Measurements from ENCODE around the gene TEKT5. TPM values are rescaled to one million over a fixed set of nuclear protein-coding genes. Genes with fewer than 3 reads are reported as not detected.
"Not testable (repeated sequence)": the region's sequence is repeated elsewhere in the genome, so short reads cannot be mapped to it uniquely, and the experiment has no call there.

TEKT5 gene
- total RNA-seq, 1 experiment from 2014 or later: not detected

DNA sequence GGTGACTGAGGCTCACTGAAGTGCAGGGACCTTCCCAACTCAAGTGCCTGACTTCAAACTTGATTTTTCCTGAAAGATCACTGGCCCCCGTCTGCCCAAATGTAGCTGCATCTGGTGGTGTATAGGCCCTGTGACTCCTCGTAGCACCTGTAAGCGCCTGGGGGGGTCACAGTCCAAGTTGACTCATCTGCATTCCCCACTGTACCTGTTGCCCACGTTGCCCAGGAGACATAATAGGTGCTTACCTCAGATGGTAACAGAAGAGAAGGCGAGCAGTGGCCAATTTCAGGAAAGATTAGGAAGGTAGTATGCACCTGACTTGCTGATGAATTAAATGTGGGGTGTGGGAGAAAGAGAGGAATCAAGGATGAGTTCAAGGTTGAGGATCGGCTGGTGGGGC is 70.2 kb downstream of the TEKT5 start:
- H3K36me3 ChIP-seq: no peaks in the 10 kb centered on the region
- no peak for DNase-seq (ENCODE audit: low read depth in 1 of 2, low spot score in 2 of 2)
- no peak overlapping the region for H3K4me3 ChIP-seq
- no peaks in the 10 kb centered on the region; the same call in 1 of the 2 replicates for H3K9me3 ChIP-seq (replicated peaks)
- H3K4me1 ChIP-seq (replicated peaks): no peaks in the 10 kb centered on the region
- H3K27ac ChIP-seq: no peak overlapping the region
- no peaks in the 10 kb centered on the region for H3K27me3 ChIP-seq (replicated peaks)

DNA sequence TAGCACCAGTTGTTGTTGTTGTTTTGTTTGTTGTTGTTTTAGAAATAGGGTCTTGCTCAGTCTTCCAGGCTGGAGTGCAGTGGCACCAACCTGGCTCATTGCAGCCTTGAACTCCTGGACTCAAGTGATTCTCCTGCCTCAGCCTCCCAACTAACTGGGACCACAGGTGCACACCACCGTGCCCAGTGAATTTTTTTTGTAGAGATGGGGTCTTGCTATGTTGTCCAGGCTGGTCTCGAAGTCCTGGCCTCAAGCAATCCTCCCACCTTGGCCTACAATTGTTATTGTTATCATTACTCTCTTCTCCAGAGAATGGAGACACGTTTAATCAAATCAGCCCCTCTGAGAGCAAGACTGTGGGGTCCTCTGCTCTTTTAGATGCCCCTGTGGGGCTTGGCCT is 71.7 kb downstream of the TEKT5 start:
- DNase-seq (ENCODE audit: low read depth in 1 of 2, low spot score in 2 of 2): no peak
- Histone ChIP-seq H3K4me3 (no peak overlapping the region), H3K27ac (no peak overlapping the region), H3K4me1 (replicated peaks) (no peaks in the 10 kb centered on the region), H3K9me3 (replicated peaks) (no peaks in the 10 kb centered on the region; the same call in 1 of the 2 replicates), H3K27me3 (replicated peaks) (no peaks in the 10 kb centered on the region; the same call in 1 of the 2 replicates), H3K36me3 (no peaks in the 10 kb centered on the region)

DNA sequence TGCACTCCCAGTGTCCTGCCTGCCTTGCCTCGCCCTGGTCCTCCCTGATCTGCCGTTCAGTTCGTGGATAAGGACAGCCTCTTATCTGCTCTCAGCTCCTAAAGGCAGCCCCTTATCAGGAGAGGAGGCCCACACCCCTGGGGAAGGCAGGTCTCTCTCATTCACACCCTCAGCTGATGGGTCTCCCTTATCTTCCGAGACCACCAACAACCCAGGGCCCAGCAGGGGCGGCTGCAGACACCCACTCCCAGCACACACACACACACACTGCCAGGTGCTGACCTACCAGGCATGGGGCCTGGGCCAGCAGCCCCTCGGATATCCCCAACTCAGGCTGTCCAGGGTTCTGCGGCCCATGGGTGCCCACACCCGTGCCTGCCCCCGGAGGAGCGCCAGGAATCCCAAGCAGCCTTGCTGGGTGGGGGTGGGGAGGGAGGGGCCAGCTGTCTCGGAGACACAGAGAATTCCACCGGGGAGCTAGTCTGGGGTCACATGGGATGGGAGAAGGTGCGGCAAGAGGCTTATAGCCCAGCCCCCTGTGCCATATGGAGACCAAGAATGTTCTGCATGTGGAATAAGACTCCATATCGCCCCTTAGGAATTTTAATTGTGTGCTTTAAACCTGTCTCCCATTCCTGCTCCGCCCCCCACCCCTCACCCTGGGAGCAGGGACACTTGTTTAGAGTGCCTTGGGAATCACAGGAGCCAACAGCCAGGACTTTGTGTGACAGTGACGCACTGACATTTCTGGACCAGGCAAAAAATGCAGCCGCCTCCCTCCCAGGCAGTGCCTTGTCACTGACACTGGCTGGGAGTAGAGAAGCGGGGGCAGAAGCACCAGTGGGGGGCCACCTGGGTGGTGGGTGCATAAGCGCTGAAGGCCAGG is 72.5 kb downstream of the TEKT5 start:
- no peaks in the 10 kb centered on the region for H3K36me3 ChIP-seq
- no peaks in the 10 kb centered on the region; the same call in 1 of the 2 replicates for H3K9me3 ChIP-seq (replicated peaks)
- H3K27me3 ChIP-seq (replicated peaks): no peaks in the 10 kb centered on the region; the same call in 1 of the 2 replicates
- H3K27ac ChIP-seq: no peak overlapping the region
- H3K4me3 ChIP-seq: no peak overlapping the region
- no peaks in the 10 kb centered on the region for H3K4me1 ChIP-seq (replicated peaks)
- DNase-seq (ENCODE audit: low read depth in 1 of 2, low spot score in 2 of 2): no peak

DNA sequence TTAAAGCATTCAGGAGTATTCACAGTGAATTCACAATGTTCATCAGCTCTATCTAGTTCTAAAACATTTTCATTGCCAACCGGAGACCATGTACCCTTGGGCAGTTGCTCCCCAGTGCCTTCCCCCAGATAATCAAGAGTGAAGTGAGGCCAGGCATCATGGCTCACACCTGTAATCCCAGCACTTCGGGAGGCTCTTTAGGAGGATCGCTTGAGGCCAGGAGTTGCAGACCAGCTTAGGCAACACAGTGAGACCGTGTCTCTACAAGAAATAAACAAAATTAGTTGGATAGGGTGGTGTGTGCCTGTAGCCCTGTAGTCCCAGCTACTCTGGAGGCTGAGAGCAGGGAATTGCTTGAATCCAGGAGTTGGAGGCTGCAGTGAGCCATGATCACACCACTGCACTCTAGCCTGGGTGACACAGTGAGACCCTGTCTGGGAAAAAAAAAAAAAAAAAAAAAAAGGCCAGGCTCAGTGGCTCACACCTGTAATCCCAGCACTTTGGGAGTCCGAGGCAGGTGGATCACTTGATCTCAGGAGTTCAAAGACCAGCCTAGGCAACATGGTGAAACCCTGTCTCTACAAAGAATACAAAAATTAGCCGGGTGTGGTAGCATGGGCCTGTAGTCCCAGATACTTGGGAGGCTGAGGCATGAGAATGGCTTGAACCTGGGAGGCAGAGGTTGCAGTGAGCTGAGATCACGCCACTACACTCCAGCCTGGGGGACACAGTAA is 73.3 kb downstream of the TEKT5 start:
- H3K27me3 ChIP-seq (replicated peaks); H3K27ac ChIP-seq; H3K4me3 ChIP-seq; H3K9me3 ChIP-seq (replicated peaks); DNase-seq (ENCODE audit: low read depth in 1 of 2, low spot score in 2 of 2); H3K4me1 ChIP-seq (replicated peaks); H3K36me3 ChIP-seq: not testable (repeated sequence)

DNA sequence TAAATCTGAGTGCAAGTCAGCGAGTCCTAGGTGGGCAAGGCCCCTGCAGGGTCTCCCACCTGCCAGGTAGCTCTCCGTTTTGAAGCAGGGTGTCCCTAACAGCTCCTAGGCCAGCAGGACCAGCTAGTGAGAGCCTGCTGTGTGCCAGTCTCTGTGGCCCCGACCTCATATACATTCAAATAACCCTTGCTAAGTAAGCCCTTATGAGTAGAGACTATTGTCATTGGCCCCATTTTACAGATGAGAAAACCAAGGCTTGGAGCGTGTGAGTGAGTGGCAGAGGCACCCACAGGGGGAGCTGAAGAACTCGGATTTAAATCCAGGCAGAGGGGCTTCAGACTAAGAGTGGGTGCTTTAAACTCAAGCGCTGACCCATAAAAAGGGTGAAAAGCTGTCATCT is 74.6 kb downstream of the TEKT5 start:
- Histone ChIP-seq H3K27me3 (replicated peaks) (no peaks in the 10 kb centered on the region; the same call in 1 of the 2 replicates), H3K4me1 (replicated peaks) (no peaks in the 10 kb centered on the region), H3K4me3 (no peak overlapping the region), H3K36me3 (no peaks in the 10 kb centered on the region), H3K9me3 (replicated peaks) (no peaks in the 10 kb centered on the region; the same call in 1 of the 2 replicates), H3K27ac (no peak overlapping the region)
- no peak for DNase-seq (ENCODE audit: low read depth in 1 of 2, low spot score in 2 of 2)

DNA sequence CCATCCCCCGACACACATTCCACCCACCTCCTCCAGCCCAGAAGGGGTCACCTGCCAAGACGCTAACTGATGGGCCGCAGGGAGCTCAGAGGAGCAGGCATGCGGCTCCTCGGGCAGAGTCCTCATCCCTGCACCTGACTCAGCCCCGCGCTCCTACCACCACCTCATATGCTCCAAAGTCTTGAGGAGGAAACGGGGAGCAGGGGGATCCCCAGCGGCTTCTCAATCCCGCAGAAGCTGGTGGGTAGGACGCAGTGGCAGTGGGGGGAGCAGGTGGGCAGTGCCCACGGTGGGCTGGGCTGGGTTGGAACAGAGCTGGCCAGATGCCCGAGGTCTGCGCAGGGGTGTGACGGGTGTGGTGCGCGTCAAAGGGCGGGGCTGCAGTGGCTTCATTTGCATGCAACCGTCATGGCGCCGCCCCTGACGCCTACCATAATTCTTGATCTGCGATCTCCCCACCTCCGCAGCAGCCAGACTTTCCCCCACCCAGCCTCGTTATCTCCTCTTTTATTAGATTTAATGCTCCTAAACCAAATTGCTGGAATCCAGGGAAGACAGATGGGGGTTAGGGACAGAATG is 75.4 kb downstream of the TEKT5 start:
- H3K27ac ChIP-seq: no peak overlapping the region
- DNase-seq (ENCODE audit: low read depth in 1 of 2, low spot score in 2 of 2): no peak
- H3K9me3 ChIP-seq (replicated peaks): no peaks in the 10 kb centered on the region; the same call in 1 of the 2 replicates
- no peaks in the 10 kb centered on the region for H3K36me3 ChIP-seq
- H3K4me3 ChIP-seq: no peak overlapping the region
- H3K4me1 ChIP-seq (replicated peaks): no peaks in the 10 kb centered on the region
- H3K27me3 ChIP-seq (replicated peaks): no peaks in the 10 kb centered on the region; the same call in 1 of the 2 replicates

DNA sequence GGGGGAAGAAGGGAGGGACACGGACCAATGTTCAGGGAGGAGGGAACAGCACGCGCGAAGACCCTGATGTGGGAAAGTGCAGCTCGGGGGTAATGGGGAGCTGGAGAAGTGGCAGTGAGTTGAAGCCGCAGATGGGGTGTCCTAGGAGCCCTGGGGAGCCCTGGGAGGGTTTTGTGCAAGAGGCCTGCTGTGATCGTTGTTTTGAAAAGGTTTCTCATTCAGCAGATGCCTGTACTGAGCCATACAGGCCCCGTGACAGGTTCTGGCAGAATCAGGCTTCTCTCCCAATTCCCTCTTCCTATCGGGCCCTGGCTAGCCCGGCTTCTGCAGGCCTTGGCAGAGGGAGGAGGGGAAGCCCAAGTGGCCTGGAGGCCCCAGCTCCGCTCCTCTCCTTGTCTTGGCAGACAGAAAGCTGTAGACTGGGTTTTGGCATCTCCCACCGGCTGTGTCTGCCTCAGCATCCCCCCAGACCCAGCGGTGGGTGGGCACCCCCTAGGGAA is 76.0 kb downstream of the TEKT5 start:
- no peaks in the 10 kb centered on the region; the same call in 1 of the 2 replicates for H3K9me3 ChIP-seq (replicated peaks)
- H3K27me3 ChIP-seq (replicated peaks): no peaks in the 10 kb centered on the region; the same call in 1 of the 2 replicates
- no peak for DNase-seq (ENCODE audit: low read depth in 1 of 2, low spot score in 2 of 2)
- H3K4me3 ChIP-seq: no peak overlapping the region
- H3K36me3 ChIP-seq: no peaks in the 10 kb centered on the region
- H3K27ac ChIP-seq: no peak overlapping the region
- no peaks in the 10 kb centered on the region for H3K4me1 ChIP-seq (replicated peaks)

DNA sequence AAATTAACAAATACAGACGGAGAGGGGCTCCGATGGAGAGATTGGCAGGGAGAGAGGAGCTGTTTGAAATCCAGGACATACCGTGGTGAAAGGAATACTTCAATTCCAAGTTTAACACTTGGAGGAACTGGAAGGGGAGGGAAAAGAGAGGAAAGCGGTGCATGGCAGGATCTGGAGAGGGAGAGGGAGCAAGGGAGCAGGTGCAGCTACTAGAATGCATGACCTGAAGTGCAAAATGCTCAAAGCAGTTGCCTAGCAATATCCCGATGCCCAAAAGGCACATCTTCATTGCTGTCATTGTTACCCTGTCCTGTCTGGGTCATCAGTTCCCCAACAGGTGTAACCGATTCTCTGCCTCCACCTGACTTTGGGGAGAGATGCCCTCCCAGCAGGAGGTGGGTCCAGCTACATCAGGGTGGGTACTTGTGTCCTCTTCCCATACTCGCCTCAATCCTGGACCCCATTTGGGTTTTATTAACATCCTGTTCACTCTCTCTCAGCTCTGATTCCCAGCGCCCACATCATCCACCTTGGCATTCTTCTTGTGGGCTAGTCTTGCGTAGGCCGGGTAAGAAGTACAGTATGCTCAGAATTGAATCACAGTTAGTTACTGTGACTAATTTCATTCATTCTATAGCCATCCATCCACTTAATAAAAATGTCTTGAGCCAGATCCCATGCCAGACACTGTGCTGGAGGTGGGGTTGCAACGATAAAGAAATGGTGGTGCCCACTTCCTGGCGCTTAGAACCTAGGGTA is 76.9 kb downstream of the TEKT5 start:
- no peak for DNase-seq (ENCODE audit: low read depth in 1 of 2, low spot score in 2 of 2)
- Histone ChIP-seq H3K4me3 (no peak overlapping the region), H3K27me3 (replicated peaks) (no peaks in the 10 kb centered on the region; the same call in 1 of the 2 replicates), H3K27ac (no peak overlapping the region), H3K4me1 (replicated peaks) (no peaks in the 10 kb centered on the region), H3K9me3 (replicated peaks) (no peaks in the 10 kb centered on the region; the same call in 1 of the 2 replicates), H3K36me3 (no peaks in the 10 kb centered on the region)

DNA sequence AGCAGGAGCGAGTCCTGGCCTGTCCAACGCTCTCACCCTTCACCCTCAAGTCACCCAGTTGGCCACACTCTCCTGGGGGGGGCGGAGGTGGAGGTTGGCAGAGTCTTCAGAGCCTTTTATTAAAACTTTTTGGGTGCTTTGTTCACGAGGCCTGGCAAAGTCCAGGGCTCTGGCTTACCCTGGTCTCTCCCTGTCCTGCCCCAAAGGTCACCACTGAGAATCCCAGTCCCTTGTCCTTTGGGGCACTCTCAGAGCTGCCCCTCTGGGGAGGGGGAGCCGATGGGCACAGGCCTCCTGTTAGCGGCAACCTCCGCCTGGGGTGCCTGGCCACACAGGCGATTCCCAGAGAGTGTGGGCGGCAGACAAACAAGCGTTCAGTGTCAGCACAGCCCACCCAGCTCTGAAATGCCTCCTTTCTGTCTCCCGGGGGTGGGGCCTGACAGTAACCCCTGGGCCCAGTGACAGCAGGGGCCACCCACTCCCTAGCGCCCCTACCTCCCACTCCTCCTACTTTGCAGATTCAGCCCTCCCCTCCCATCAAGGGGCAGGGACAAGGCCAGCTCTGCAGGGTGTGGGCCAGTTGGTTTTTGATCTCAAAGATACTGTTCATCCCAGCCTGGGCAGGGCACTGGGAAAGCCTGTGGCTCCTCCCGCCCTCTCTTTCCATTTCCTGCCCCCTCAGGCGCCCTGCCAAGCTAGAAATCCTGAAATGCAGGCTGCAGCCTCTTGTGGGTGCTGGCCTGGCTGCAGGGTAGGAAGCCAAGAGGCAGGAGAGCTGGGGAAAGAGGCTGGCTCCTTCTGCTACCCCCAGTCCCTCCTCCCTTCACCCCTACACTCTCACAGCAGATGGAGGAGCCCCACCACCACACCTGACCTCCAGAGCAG is 77.7 kb downstream of the TEKT5 start:
- H3K4me3 ChIP-seq: no peak overlapping the region
- no peaks in the 10 kb centered on the region for H3K36me3 ChIP-seq
- no peaks in the 10 kb centered on the region; the same call in 1 of the 2 replicates for H3K27me3 ChIP-seq (replicated peaks)
- H3K9me3 ChIP-seq (replicated peaks): no peaks in the 10 kb centered on the region; the same call in 1 of the 2 replicates
- no peak overlapping the region for H3K27ac ChIP-seq
- no peaks in the 10 kb centered on the region for H3K4me1 ChIP-seq (replicated peaks)
- DNase-seq (ENCODE audit: low read depth in 1 of 2, low spot score in 2 of 2): no peak

DNA sequence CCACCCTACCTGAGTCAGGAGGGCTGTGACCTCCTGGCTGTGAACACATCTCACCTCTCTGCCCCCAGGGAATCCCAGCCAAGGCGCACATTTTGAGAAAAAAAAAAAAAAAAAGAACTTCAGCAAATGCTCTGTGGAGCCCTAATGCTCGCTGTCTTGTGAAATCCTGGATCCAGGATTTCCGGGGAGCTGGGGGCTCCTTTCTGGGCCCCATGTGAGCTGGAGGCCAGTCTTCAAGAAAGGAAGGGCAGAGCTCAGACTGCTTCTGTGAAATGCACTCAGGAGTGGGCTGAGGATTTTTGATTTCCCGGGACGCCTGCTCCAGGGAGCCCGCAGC is 78.3 kb downstream of the TEKT5 start:
- Histone ChIP-seq H3K27me3 (replicated peaks) (no peaks in the 10 kb centered on the region; the same call in 1 of the 2 replicates), H3K4me3 (no peak overlapping the region), H3K9me3 (replicated peaks) (no peaks in the 10 kb centered on the region; the same call in 1 of the 2 replicates), H3K27ac (no peak overlapping the region), H3K36me3 (no peaks in the 10 kb centered on the region), H3K4me1 (replicated peaks) (no peaks in the 10 kb centered on the region)
- DNase-seq (ENCODE audit: low read depth in 1 of 2, low spot score in 2 of 2): no peak

DNA sequence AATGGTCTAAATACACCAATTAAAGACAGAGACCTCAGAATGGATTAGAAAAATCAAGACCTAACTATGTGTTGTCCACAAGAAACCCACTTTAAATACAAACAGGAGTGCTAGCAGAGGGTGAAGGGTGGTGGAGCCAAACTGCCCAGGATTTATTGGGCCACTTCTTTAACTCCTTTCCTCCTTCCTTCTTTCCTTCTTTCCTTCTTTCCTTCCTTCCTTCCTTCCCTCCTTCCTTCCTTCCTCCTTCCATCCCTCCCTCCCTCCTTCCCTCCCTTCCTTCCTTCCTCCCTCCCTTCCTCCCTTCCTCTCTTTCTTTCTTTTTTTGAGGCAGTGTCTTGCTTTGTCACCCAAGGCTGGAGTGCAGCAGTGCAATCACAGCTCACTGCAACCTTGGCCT is 80.0 kb downstream of the TEKT5 start:
- Histone ChIP-seq H3K9me3 (replicated peaks) (no peaks in the 10 kb centered on the region), H3K27ac (no peak overlapping the region), H3K4me1 (replicated peaks) (no peaks in the 10 kb centered on the region; the same call in 1 of the 2 replicates), H3K36me3 (no peaks in the 10 kb centered on the region), H3K4me3 (no peak overlapping the region), H3K27me3 (replicated peaks) (no peaks in the 10 kb centered on the region; the same call in 1 of the 2 replicates)
- DNase-seq (ENCODE audit: low read depth in 1 of 2, low spot score in 2 of 2): no peak

DNA sequence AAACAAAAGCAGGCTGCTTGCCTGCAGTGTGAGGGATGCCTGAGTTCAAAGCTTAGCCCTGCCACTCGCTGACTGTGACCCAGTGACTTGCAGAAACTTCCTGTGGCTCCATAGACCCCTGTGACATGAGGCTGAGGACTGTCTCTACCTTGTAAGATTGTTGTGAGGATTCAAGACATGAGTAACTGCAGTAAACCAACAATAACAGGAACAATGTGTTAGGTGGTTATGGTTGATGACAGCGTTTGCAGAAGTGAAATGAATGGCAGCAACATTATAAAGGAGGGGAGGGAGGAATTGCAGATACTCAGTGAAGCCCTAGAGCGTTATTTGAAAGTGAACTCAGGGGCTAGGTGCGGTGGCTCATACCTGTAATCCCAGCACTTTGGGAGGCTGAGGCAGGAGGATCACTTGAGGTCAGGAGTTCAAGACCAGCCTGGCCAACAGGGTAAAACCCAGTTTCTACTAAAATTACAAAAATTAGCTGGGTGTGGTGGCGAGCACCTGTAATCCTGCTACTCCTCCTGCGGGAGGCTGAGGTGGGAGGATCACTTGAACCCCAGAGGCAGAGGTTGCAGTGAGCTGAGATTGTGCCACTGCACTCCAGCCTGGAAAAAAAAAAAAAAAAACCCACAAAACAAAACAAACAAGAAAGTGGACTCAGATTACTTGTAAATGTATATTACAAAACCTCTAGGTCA is 80.8 kb downstream of the TEKT5 start:
- no peak overlapping the region for H3K4me3 ChIP-seq
- no peaks in the 10 kb centered on the region for H3K36me3 ChIP-seq
- no peaks in the 10 kb centered on the region; the same call in 1 of the 2 replicates for H3K4me1 ChIP-seq (replicated peaks)
- H3K27ac ChIP-seq: no peak overlapping the region
- no peaks in the 10 kb centered on the region for H3K9me3 ChIP-seq (replicated peaks)
- DNase-seq (ENCODE audit: low read depth in 1 of 2, low spot score in 2 of 2): no peak
- no peaks in the 10 kb centered on the region; the same call in 1 of the 2 replicates for H3K27me3 ChIP-seq (replicated peaks)
